DOHH2 (cell line): Measurements from ENCODE around the gene SARS1.

Source experiments
- EZH2phosphoT487 ChIP-seq: fragments of 200-600 bp; sonication (generic); IDR thresholded peaks from 2 replicates; pipeline ENCODE4 v1.6.1; 2017; ENCODE audit warnings: borderline replicate concordance, mild to moderate bottlenecking, antibody characterized with exemption, low read length, moderate library complexity, mixed read lengths
- TF ChIP-seq, protein P1 (sequence below): fragments of 200-600 bp; sonication (generic); IDR thresholded peaks from one replicate; pipeline ENCODE4 v1.5.1; 2014; ENCODE audit warnings: antibody characterized with exemption, mild to moderate bottlenecking, low read depth, low read length; ENCODE audit not compliant: poor library complexity, severe bottlenecking

GRCh38 chr1:109208394-109208793 lies 5.3 kb upstream of the SARS1 start:
- TF ChIP-seq, protein P1, sequence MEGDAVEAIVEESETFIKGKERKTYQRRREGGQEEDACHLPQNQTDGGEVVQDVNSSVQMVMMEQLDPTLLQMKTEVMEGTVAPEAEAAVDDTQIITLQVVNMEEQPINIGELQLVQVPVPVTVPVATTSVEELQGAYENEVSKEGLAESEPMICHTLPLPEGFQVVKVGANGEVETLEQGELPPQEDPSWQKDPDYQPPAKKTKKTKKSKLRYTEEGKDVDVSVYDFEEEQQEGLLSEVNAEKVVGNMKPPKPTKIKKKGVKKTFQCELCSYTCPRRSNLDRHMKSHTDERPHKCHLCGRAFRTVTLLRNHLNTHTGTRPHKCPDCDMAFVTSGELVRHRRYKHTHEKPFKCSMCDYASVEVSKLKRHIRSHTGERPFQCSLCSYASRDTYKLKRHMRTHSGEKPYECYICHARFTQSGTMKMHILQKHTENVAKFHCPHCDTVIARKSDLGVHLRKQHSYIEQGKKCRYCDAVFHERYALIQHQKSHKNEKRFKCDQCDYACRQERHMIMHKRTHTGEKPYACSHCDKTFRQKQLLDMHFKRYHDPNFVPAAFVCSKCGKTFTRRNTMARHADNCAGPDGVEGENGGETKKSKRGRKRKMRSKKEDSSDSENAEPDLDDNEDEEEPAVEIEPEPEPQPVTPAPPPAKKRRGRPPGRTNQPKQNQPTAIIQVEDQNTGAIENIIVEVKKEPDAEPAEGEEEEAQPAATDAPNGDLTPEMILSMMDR = no peak
- TF ChIP-seq EZH2phosphoT487 = no peak
